WI38 (cell line): Measurements from ENCODE around the gene UPB1.

Source experiments
- H3K4me3 ChIP-seq: 2 replicates; pipeline ENCODE4 v1.5.1; 2011; ENCODE audit warnings: low read depth, mild to moderate bottlenecking, control low read depth, low read length
- CTCF ChIP-seq: IDR thresholded peaks from 2 replicates; pipeline ENCODE4 v1.5.1; 2012; ENCODE audit warnings: low read depth, mild to moderate bottlenecking, control low read depth, low read length

Gene UPB1

GRCh38 chr22:24503843-24504338 lies 8.8 kb downstream of the UPB1 start:
- no peak overlapping the region for H3K4me3 ChIP-seq
- TF ChIP-seq CTCF, result no peak

GRCh38 chr22:24504540-24504939 lies 9.4 kb downstream of the UPB1 start:
- no peak for TF ChIP-seq CTCF
- no peak overlapping the region for H3K4me3 ChIP-seq

GRCh38 chr22:24504956-24505736 lies 10.0 kb downstream of the UPB1 start:
- no peak overlapping the region for H3K4me3 ChIP-seq
- no peak for TF ChIP-seq CTCF

- no peak for TF ChIP-seq CTCF
- H3K4me3 ChIP-seq, result no peak overlapping the region
Observed at GRCh38 chr22:24506802-24507438, 11.8 kb downstream of the UPB1 start.

- TF ChIP-seq CTCF, result no peak
- H3K4me3 ChIP-seq, result no peak overlapping the region
Observed at GRCh38 chr22:24507716-24508115, 12.6 kb downstream of the UPB1 start.

- H3K4me3 ChIP-seq, result no peak overlapping the region
- no peak for TF ChIP-seq CTCF
Observed at GRCh38 chr22:24510637-24511625, 15.8 kb downstream of the UPB1 start.
